Measurements from ENCODE around the gene SDC4.

DNA sequence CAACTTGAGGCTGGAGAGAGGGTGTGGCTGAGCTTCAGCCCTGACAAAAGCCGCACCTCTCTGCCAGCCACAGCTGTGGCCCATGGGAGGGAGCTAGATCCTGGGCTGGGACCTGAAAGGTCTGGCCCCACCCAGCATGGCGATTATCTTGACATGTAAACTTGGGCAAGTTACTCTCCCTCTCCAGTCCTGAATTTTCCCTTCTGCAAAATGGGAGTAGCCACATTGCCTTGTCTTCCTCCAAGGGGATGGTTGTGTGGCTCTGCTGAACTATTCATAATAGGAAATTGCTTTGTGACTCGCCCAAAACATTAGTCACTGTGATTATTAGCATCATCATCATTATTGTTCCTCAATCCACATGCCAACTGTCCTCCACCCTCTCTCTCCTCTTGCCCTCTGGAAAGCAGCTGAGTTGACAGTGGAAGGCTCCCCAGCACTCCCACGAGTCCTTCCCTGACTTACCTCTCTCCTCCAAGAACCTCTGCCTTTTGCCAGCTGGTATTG is 64.6 kb downstream of the SDC4 start:
- TF ChIP-seq, protein P1, sequence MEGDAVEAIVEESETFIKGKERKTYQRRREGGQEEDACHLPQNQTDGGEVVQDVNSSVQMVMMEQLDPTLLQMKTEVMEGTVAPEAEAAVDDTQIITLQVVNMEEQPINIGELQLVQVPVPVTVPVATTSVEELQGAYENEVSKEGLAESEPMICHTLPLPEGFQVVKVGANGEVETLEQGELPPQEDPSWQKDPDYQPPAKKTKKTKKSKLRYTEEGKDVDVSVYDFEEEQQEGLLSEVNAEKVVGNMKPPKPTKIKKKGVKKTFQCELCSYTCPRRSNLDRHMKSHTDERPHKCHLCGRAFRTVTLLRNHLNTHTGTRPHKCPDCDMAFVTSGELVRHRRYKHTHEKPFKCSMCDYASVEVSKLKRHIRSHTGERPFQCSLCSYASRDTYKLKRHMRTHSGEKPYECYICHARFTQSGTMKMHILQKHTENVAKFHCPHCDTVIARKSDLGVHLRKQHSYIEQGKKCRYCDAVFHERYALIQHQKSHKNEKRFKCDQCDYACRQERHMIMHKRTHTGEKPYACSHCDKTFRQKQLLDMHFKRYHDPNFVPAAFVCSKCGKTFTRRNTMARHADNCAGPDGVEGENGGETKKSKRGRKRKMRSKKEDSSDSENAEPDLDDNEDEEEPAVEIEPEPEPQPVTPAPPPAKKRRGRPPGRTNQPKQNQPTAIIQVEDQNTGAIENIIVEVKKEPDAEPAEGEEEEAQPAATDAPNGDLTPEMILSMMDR (conservative IDR thresholded peaks at IDR 0.05 in 1 of 2, IDR thresholded peaks at IDR 0.05 in 1 of 2; ENCODE audit: extremely low read depth in 1 of 2, insufficient read depth in 1 of 2, low read depth in 1 of 2, low read length in 2 of 2) = no peak
- TF ChIP-seq EZH2 (IDR thresholded peaks at IDR 0.05; ENCODE audit: borderline replicate concordance, low read length) = no peak
